Measurements from ENCODE around the gene SMARCA2.

GRCh38 chr9:2021731-2022130 lies 6.6 kb downstream of the SMARCA2 start:
- no peak for TF ChIP-seq CTCF (IDR thresholded peaks at IDR 0.05)
- TF ChIP-seq POLR2A (IDR thresholded peaks at IDR 0.05), result no peak

Measured in testis (tissue), 2 donors.